GM11168 (cell line): ENCODE data around the gene FHAD1.

ENCODE experiments used
- in situ Hi-C: fragments of 300-500 bp; cut with MboI; formaldehyde crosslinking; loops from one replicate; pipeline ENCODE4 v1.12.0; 2022; ENCODE audit warnings: low sequenced_read_pairs; ENCODE audit not compliant: unreplicated experiment

Gene FHAD1

DNA sequence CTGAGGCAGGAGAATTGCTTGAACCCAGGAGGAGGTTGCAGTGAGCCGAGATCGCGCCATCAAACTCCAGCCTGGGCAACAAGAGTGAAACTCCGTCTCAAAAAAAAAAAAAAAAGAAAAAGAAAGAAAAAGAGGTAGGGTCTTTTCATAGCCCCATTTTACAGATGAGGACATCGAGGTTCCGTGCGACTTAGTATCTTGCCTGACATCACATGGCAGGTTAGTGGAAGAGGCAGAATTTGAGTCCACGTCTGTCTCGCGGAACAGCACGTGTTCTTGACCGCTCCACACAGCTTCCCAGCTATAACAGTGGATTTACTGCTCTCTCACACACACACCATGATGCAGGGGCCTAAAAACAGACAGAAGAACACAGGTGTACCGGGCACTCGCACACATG lies 192.3 kb downstream of the FHAD1 start:
- in situ Hi-C loops: loop anchor here (25.0 kb wide), 1 partner anchor 302 kb away; no protein-coding TSS in a partner anchor

DNA sequence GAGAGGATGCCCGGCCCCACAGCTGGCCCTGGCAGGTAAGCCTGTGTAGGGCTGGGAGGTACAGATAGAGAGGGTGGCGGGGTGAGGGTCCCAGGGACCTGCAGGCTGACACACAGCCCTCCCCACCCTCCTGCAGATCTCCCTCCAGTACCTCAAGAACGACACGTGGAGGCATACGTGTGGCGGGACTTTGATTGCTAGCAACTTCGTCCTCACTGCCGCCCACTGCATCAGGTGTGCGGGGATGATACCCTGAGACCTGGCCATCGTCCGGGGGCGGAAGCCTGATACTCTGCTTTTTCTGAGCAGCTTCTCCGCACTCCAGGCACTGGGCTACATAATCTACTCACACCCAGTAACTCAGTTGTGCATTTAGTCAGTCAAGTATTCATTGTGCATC lies 193.3 kb downstream of the FHAD1 start:
- in situ Hi-C loops: loop anchor here (25.0 kb wide), 1 partner anchor 303 kb away; no protein-coding TSS in a partner anchor

DNA sequence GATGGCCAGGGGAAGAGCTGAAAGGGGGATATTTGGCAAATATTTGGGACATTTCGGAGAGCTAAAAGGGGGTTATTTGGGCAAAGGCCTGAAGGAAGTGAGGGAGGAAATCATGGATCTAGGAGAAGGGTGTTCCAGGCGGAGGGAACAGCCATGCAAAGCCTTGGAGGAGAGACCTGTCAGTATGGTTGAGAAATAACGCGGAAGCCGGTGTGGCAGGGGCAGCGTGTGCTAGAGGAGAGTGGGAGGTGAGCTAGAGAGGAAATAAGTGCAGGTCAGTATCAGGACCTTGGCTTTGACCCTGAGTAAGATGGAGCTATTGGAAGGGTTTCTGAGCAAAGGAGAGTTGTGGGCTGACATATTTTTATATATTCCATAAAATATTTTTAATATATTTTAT lies 194.2 kb downstream of the FHAD1 start:
- in situ Hi-C loops: loop anchor here (25.0 kb wide), 1 partner anchor 304 kb away; no protein-coding TSS in a partner anchor

DNA sequence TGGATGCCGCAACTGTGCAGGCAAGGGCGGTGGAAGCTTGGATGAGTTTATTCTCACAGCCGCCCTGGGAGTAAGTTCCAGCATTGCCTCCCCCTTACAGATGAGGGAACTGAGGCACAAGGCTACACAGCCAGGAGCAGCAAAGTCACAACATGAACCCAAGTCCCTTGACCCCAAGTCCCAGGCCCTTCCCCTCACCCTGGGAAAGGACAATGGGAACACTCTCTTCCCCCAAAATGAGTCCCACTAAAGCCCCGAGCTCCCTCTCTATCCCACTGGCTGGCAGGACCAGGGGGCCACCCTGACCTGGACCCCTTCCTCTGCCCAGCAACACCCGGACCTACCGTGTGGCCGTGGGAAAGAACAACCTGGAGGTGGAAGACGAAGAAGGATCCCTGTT lies 195.1 kb downstream of the FHAD1 start:
- in situ Hi-C loops: loop anchor here (25.0 kb wide), 1 partner anchor 305 kb away; no protein-coding TSS in a partner anchor

DNA sequence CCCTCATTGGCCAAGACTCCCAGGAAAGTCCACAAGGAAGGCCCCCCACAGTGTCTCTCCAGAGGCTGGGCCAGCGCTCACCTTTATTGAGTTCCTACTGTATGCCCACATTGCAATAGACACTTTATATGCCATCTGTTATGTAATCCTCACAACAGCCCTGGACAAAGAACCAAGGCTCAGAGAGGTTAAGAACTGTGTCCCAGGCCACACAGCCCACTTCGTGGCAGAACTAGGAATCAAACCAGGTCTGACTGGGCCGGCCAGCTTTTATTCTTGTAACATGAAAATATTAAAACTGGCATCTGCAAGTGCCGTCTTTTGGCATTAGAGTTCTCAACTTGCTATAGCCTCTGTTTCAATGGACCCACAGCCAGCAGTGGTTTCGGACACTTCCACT lies 195.7 kb downstream of the FHAD1 start:
- in situ Hi-C loops: loop anchor here (25.0 kb wide), 1 partner anchor 305 kb away; no protein-coding TSS in a partner anchor

DNA sequence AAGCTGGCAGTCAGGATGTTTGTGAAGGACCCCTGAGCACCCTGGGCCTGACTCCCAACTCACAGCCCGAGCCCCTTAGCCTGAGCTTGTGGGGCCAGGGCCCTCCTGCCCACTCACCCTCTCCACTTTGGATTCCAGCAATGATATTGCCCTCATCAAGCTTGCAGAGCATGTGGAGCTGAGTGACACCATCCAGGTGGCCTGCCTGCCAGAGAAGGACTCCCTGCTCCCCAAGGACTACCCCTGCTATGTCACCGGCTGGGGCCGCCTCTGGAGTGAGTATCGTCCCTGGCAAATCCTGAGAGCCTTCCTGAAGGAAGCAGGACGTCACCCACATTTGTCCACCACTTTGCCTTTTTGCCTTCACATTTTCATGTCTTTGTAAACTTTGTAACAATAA lies 196.3 kb downstream of the FHAD1 start:
- in situ Hi-C loops: loop anchor here (25.0 kb wide), 1 partner anchor 306 kb away; no protein-coding TSS in a partner anchor

DNA sequence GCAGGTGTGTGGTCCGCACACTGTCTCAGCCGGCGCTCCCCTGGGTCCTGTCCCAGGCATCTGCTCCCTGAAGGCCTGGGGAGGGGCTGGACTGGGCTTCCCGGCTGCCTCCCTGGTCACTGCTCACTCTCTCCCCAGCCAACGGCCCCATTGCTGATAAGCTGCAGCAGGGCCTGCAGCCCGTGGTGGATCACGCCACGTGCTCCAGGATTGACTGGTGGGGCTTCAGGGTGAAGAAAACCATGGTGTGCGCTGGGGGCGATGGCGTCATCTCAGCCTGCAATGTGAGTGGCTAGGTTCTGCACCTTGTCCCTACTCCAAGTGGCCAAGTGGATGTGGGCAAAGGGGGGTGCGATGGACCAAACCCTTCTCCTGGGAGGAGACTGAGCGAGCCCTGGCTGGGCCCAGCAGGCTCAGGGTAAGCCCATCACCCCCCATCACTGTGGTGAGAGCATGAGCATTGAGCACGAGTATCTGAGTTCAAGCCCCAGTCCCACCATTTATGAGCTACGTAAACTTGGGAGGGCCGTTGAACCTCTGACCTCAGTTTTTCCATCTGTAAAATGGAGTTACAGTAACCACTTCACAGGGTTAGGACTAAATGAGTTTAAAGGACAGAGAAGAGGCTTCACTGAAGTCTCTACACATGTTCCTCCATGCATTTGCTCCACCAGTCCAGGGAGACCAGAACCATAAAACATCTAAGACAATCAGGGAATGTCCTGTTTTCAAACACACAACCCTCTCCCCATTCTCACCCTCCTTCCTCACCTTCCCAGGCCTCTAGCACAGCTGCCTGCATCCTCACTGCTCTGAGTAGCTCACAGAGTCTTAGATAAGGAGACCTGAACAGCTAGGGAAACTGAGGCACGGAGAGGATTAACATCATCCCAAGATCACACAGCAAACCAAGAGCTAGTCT lies 197.7 kb downstream of the FHAD1 start:
- in situ Hi-C loops: loop anchor here (25.0 kb wide), 1 partner anchor 307 kb away; no protein-coding TSS in a partner anchor

DNA sequence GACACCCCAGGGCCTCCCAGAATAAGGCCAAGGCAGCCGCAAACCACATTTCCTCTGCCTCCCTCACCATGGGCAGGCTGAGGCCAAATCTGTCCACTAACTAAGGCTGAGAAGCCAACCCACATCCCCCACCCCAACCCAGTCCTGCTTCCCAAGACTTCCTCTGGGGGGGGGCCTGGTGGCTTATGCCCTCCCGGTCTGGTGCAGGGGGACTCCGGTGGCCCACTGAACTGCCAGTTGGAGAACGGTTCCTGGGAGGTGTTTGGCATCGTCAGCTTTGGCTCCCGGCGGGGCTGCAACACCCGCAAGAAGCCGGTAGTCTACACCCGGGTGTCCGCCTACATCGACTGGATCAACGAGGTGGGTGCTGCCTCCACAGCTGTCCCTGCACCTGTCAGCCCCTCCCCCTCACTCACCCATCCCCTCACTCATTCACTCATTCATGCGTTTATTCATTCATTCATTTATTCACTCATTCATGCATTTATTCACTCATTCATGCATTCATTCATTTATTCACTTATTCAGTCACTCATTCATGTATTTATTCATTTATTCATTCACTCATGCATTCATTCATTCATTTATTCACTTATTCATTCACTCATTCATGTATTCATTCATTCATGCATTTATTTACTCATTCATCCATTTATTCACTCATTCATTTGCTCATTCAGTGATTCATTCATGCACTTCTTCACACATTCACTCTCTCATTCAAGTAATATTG lies 198.5 kb downstream of the FHAD1 start:
- in situ Hi-C loops: loop anchor here (25.0 kb wide), 1 partner anchor 308 kb away; no protein-coding TSS in a partner anchor

DNA sequence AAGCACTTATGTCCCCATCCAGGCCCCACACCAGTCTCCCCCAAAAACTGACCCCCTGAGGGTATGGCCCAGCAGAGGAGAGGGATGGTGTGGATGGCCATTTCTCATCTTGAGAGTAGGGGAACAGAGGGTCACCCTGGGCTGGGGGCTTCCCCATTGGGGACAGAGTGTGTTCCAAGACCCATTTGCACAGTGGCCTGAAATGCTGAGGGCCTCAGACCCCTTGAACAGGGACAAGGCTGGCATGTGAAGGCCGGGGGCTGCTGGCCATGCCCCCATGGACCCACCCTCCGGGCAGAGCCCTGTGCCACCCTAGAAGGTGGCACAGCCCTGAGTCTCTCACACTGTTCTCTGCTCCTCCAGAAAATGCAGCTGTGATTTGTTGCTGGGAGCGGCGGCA lies 199.2 kb downstream of the FHAD1 start:
- in situ Hi-C loops: loop anchor here (25.0 kb wide), 1 partner anchor 309 kb away; no protein-coding TSS in a partner anchor
